BJ (cell line): ENCODE data around the gene TUBA3D. TPM values are rescaled to one million over a fixed set of nuclear protein-coding genes. Genes with fewer than 3 reads are reported as not detected.
"Not testable (repeated sequence)": the region's sequence is repeated elsewhere in the genome, so short reads cannot be mapped to it uniquely, and the experiment has no call there.

Experiments
- CTCF ChIA-PET: fragments of 350-600 bp; formaldehyde crosslinking; extraction: SDS; loops from one replicate; lab custom pipeline; 2021; ENCODE audit warnings: antibody characterized with exemption, inconsistent platforms; lab: Yijun Ruan, JAX
- POLR2A ChIA-PET: fragments of 300-600 bp; sonication (Branson Sonifier 250); formaldehyde crosslinking; extraction: SDS; loops from one replicate; lab custom pipeline; 2021; ENCODE audit warnings: antibody characterized with exemption; lab: Charles Lee
- DNase-seq: peaks from one replicate; pipeline ENCODE4 v3.0.0-alpha.2; 2011; ENCODE audit warnings: low read depth
- H3K27me3 ChIP-seq: 2 replicates; pipeline ENCODE4 v1.6.0; 2011; ENCODE audit warnings: low read length; ENCODE audit not compliant: control insufficient read depth, insufficient read depth
- H3K36me3 ChIP-seq: 2 replicates; pipeline ENCODE4 v1.5.1; 2011; ENCODE audit warnings: low read length; ENCODE audit not compliant: control insufficient read depth, insufficient read depth
- H3K4me3 ChIP-seq: 2 replicates; pipeline ENCODE4 v1.5.1; 2011; ENCODE audit warnings: low read depth, mild to moderate bottlenecking, control low read depth, low read length
- polyA plus RNA-seq: library from polyadenylated mRNA; depleted of rRNA; stranded (reverse); fragments of >200 nt; gene quantifications from 2 replicates; pipeline ENCODE4 v1.2.3, GENCODE V29; 2011
- TF ChIP-seq, protein P1 (sequence below): IDR thresholded peaks from 2 replicates; pipeline ENCODE4 v1.5.1; 2011; ENCODE audit warnings: low read depth, mild to moderate bottlenecking, control low read depth, inconsistent platforms, low read length, moderate library complexity; ENCODE audit not compliant: insufficient read depth

TUBA3D gene
- polyA plus RNA-seq, 1 experiment, result not detected

- Histone ChIP-seq H3K27me3 (no peaks in the 10 kb centered on the region), H3K4me3 (no peak overlapping the region), H3K36me3 (peaks cover 13% of the 10 kb centered on the region)
- TF ChIP-seq, protein P1, sequence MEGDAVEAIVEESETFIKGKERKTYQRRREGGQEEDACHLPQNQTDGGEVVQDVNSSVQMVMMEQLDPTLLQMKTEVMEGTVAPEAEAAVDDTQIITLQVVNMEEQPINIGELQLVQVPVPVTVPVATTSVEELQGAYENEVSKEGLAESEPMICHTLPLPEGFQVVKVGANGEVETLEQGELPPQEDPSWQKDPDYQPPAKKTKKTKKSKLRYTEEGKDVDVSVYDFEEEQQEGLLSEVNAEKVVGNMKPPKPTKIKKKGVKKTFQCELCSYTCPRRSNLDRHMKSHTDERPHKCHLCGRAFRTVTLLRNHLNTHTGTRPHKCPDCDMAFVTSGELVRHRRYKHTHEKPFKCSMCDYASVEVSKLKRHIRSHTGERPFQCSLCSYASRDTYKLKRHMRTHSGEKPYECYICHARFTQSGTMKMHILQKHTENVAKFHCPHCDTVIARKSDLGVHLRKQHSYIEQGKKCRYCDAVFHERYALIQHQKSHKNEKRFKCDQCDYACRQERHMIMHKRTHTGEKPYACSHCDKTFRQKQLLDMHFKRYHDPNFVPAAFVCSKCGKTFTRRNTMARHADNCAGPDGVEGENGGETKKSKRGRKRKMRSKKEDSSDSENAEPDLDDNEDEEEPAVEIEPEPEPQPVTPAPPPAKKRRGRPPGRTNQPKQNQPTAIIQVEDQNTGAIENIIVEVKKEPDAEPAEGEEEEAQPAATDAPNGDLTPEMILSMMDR, result no peak
- DNase-seq, result no peak
- POLR2A ChIA-PET, result no interaction called here
- CTCF ChIA-PET, result no interaction called here
Measured at GRCh38 chr2:131509615-131510014, 33.7 kb downstream of the TUBA3D start.

DNA sequence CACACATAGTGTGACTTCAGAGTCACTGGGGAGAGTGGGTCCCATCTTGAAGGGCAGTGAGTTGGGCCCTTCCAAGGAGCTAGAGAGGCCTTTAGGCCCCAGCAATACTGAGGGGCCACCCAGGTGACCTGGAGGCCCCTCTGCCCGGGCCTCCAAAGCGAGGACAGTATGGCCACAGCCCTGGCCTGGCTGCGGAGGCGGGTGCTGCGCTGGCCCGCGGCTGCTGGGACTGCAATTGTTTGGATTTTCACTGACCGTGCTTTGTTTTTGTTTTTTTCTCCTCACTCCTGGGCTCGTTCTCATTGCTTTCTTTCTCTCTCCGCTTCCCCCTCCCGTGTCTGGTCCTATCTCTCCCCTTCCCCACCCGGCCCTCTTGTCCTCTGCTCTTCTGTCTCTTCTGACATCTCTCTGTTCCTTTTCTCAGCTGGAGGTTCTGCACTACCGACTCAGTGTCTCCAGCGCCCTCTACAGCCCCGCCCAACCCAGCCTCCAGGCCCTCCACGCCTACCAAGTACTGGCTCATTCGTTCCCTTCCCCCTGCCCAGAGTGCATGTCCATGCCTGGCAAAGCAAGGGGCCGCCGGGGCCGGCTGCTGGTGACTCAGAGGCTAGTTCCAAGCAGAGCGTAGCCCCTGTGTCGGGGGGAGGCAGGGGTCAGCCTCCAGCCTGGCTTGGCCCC, 35.5 kb downstream of the TUBA3D start:
- H3K36me3 ChIP-seq, H3K4me3 ChIP-seq, DNase-seq, H3K27me3 ChIP-seq, CTCF ChIA-PET, POLR2A ChIA-PET: not testable (repeated sequence)

- H3K4me3 ChIP-seq, CTCF ChIA-PET, POLR2A ChIA-PET, H3K36me3 ChIP-seq, H3K27me3 ChIP-seq, DNase-seq: not testable (repeated sequence)
Measured at GRCh38 chr2:131511969-131512870, 36.3 kb downstream of the TUBA3D start.

DNA sequence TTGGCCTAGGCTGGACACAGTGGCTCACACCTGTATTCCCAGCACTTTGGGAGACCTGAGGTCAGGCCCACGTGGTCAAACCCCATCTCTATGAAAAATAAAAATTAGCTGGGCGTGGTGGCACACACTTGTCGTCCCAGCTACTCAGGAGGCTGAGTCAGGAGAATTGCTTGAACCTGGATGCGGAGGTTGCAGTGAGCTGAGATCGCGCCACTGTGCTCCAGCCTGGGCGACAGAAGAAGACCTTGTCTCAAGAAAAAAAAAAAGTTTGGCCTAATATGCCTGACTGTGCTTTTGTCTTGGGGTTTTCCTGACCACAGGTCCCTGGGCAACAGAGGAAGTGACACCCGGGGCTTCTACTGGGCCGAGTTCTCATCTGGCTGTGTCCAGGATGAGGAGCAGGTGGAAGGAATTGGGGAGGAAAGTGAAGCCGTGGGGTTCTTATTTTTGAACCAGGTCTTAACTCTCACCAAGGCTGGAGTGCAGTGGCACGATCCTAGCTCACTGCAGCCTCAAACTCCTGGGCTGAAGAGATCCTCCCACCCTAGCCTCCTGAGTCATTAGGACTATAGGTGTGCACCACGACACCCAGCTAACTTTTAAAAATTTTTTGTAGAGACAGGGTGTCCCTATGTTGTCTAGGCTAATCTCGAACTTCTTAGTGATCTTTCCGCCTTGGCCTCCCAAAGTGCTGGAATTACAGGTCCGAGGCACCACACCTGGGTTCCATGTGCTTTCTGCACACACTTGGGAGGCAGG, 38.7 kb downstream of the TUBA3D start:
- DNase-seq, H3K36me3 ChIP-seq, H3K4me3 ChIP-seq, H3K27me3 ChIP-seq, CTCF ChIA-PET, POLR2A ChIA-PET: not testable (repeated sequence)

- H3K4me3 ChIP-seq, H3K36me3 ChIP-seq, DNase-seq, H3K27me3 ChIP-seq, POLR2A ChIA-PET, CTCF ChIA-PET: not testable (repeated sequence)
Measured at GRCh38 chr2:131515235-131515634, 39.3 kb downstream of the TUBA3D start.

GRCh38 chr2:131516011-131516410, 40.1 kb downstream of the TUBA3D start:
- no peak for DNase-seq
- no peak overlapping the region for H3K4me3 ChIP-seq
- peaks cover 10% of the 10 kb centered on the region for H3K36me3 ChIP-seq
- H3K27me3 ChIP-seq, result no peaks in the 10 kb centered on the region
- TF ChIP-seq, protein P1, result no peak
- ChIA-PET CTCF (no interaction called here), POLR2A (no interaction called here)

DNA sequence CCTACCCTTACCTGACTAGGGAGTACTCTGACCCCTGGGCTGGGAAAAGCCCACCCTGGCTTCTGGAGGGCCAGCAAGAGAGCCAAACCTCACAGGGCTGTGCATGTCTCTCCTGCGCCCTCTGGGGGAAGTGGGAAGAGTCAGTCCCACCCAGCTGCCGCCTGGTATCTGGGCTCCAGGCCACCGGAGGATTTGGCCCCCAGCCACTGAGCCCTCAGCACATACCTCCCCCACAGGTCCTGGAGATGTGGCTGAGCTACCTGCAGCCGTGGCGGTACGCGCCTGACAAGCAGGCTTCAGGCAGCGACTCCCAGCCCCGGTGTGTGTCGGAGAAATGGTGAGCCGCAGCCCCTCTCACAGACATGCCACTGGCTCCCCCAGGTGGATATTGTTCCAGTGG, 40.7 kb downstream of the TUBA3D start:
- POLR2A ChIA-PET, CTCF ChIA-PET, H3K36me3 ChIP-seq, DNase-seq, H3K4me3 ChIP-seq, H3K27me3 ChIP-seq: not testable (repeated sequence)
- TF ChIP-seq, protein P1, result 0 out of 2 replicates have a peak, but pooled peaks have one; percentile 13
